GM20000 (cell line): ENCODE data around the gene RGS17.

ENCODE experiments used
- DNase-seq: peaks from one replicate; pipeline ENCODE4 v3.0.0; 2012; ENCODE audit warnings: low spot score
- CTCF ChIP-seq: IDR thresholded peaks from 2 replicates; pipeline ENCODE4 v1.5.1; 2012; ENCODE audit warnings: mild to moderate bottlenecking, control low read depth; ENCODE audit errors: extremely low read depth, missing control alignments

The RGS17 gene

GRCh38 chr6:153058291-153058690, 72.8 kb downstream of the RGS17 start:
- no peak for TF ChIP-seq CTCF
- DNase-seq, result no peak

DNA sequence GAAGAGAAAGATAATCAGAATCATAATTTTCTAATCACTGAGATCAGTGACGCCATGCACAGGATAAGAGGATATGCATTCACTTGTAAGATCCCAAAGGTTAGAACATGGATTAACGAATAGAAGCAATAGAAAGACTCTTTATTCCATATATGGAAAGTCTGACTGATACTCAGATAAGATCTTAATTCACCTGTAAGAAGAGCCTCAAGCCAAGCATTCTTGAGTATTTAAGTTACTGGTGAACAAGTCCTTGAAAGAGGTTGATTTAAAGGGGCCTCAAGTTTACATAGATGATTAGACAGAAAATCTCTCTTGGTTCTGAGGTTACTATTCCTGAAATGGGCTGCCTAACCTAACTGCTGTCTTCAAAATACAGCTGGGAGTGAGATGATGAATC, 74.8 kb downstream of the RGS17 start:
- no peak for TF ChIP-seq CTCF
- DNase-seq, result no peak

DNA sequence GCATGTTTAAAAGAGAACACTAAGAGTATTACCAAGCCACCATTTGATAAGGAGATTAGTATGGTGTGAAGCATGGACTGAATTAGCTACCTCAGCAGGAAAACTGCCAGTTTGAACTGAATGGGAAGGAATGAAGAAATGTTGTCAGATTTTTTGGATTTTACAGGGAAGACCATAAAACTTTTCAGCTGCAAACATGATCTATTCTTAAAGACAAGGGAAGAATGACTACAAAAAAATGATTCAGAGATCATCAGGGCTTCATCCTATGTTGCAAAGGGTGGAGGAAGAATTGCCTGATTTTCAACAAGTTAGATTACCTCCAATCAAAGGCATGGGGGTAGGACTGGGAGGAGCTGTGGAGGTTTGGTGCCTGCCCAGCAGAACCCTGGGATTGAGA, 79.3 kb downstream of the RGS17 start:
- no peak for TF ChIP-seq CTCF
- DNase-seq, result no peak

- DNase-seq, result no peak
- no peak for TF ChIP-seq CTCF
Observed at GRCh38 chr6:153048631-153049030, 82.5 kb downstream of the RGS17 start.

- no peak for DNase-seq
- TF ChIP-seq CTCF, result no peak
Observed at GRCh38 chr6:153047386-153047785, 83.7 kb downstream of the RGS17 start.

DNA sequence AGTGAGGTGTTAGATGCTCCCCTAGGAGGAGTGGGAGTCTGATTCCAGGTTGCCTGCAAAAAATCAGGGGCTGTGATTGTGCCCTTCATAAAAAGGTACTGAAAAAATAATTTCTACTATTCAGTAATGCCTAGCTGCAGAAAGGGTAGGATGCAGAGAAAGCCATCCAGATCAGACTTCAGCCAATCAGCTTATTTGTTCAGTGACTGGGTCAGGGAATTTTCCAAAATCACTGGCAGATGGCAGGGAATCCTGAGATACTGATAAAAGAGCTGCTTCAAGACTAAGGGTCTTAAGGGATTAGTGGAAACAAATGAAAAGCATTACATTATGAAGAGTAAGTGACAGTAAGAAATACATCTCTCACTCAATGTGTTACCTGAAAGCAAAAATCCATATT, 85.8 kb downstream of the RGS17 start:
- DNase-seq, result no peak

GRCh38 chr6:153044295-153044694, 86.8 kb downstream of the RGS17 start:
- DNase-seq, result no peak
- no peak for TF ChIP-seq CTCF

More for the DNA sequence above, 85.8 kb downstream of the RGS17 start:
- no peak for TF ChIP-seq CTCF

DNA sequence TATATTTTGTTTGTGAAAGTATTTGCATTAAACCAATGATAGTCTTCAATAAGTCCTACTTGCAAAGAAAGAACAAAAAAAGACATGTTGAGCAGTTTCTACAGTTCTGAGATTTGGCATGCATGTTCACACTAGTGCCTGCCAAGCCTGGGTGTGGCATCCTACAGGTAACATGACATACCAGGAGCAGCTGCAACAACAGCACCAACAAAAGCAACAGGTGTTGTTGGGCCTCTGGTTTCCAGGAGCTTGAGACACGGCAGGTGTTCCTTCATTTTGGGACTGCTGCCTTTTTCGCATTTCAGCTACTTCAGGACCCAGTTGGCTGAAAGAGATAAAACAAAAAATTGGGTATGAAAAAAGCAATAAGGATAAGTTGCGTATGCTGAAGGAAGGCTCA, 87.4 kb downstream of the RGS17 start:
- no peak for TF ChIP-seq CTCF
- no peak for DNase-seq
